HFFc6 (cell line): ENCODE results near the gene CUX1. TPM values are rescaled to one million over a fixed set of nuclear protein-coding genes. Genes with fewer than 3 reads are reported as not detected.
"Not testable (repeated sequence)": the region's sequence is repeated elsewhere in the genome, so short reads cannot be mapped to it uniquely, and the experiment has no call there.

Source experiments
- DNase-seq: peaks from one replicate; pipeline ENCODE4 v3.0.0-alpha.2; 2018
- H3K27ac Mint-ChIP-seq: 2 replicates; pipeline ENCODE4 v1.8.0; 2020; ENCODE audit warnings: mild to moderate bottlenecking, mixed read lengths
- H3K27me3 Mint-ChIP-seq: 2 replicates; pipeline ENCODE4 v1.8.0; 2021; ENCODE audit warnings: mild to moderate bottlenecking, moderate library complexity, mixed read lengths; ENCODE audit not compliant: insufficient read depth
- H3K36me3 Mint-ChIP-seq: 2 replicates; pipeline ENCODE4 v1.8.0; 2021; ENCODE audit warnings: low read depth, mixed read lengths
- H3K4me1 Mint-ChIP-seq: 2 replicates; pipeline ENCODE4 v1.8.0; 2020; ENCODE audit warnings: low read depth, mixed read lengths
- H3K4me3 Mint-ChIP-seq: 2 replicates; pipeline ENCODE4 v1.8.0; 2020; ENCODE audit warnings: mild to moderate bottlenecking, moderate library complexity, mixed read lengths
- H3K9me3 Mint-ChIP-seq: 2 replicates; pipeline ENCODE4 v1.8.0; 2020; ENCODE audit warnings: mild to moderate bottlenecking, mixed read lengths
- total RNA-seq, 6 experiments: library from RNA; stranded (reverse); fragmentation: NEBNext Ultra II Directional; extraction: Animal tissue kit (Norgen Biotek cat#: 25700); gene quantifications; 2 replicates in 1 of 6; 3 replicates in 5 of 6; pipeline ENCODE4 v1.2.3, GENCODE V29; 2021
- TF ChIP-seq, protein P1 (sequence below): fragments of 200-600 bp; sonication (generic); IDR thresholded peaks from 2 replicates; pipeline ENCODE4 v1.5.0; 2021; ENCODE audit warnings: antibody characterized with exemption, mild to moderate bottlenecking

The CUX1 gene
- total RNA-seq, 6 experiments from 2014 or later, result 46.9 to 64.2 (median 51.6) TPM

DNA sequence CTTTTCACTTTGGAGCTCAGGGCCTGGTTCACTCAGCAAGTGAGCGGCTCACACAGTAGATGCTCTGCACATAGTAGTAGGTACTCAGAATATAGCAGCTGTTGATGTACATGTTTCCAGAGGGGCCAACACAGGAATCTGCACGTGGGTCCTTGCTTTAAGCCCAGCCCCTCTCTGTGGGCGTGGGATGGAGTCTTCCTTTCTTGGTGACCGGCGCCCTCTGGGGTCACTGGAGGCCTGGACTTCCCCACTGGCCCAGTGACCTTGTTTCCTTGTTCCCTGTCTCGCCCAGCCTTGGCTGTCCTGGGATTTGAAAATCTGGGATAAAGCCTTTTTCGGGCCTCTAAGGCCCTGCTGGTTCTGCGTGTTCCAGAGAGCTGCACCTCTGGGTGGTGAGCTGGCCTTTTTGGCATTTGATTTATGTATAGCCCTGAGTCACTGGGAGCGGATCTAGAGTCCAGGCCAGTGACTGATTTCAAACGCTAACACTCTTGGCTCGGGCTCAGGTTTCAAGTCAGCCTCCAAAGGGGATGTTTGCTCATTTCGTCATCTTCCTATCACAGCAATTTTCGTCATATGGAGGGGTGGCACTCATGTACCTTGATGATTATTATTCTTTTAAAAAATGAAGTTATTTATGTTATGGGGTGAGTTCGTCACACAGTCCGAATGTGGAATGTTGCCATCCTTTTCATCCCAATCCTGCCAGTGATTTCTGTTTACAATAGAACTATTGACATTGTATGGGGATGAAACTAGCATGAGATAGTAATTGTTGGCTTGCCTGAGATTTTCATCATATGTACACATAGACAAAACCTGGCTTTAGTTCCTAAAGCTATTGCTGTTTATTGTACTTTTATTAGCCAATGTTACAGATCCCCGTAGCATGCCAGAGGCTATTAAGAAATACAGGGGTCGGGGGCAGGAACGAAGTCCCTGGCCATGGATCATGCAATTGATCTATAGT lies 65.5 kb downstream of the CUX1 start:
- peak overlapping the region; percentile 85 for H3K4me3 Mint-ChIP-seq
- TF ChIP-seq, protein P1, sequence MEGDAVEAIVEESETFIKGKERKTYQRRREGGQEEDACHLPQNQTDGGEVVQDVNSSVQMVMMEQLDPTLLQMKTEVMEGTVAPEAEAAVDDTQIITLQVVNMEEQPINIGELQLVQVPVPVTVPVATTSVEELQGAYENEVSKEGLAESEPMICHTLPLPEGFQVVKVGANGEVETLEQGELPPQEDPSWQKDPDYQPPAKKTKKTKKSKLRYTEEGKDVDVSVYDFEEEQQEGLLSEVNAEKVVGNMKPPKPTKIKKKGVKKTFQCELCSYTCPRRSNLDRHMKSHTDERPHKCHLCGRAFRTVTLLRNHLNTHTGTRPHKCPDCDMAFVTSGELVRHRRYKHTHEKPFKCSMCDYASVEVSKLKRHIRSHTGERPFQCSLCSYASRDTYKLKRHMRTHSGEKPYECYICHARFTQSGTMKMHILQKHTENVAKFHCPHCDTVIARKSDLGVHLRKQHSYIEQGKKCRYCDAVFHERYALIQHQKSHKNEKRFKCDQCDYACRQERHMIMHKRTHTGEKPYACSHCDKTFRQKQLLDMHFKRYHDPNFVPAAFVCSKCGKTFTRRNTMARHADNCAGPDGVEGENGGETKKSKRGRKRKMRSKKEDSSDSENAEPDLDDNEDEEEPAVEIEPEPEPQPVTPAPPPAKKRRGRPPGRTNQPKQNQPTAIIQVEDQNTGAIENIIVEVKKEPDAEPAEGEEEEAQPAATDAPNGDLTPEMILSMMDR, result peak; percentile 25
- peaks cover 6% of the 10 kb centered on the region for H3K27me3 Mint-ChIP-seq
- peak; percentile 100 for DNase-seq
- peak overlapping the region; percentile 100 for H3K27ac Mint-ChIP-seq
- H3K9me3 Mint-ChIP-seq, result 0 out of 2 replicates have a peak, but pooled peaks cover 3% of the 10 kb centered on the region
- H3K4me1 Mint-ChIP-seq, result peaks cover 58% of the 10 kb centered on the region
- peaks cover 4% of the 10 kb centered on the region; the same call in 1 of the 2 replicates for H3K36me3 Mint-ChIP-seq

- Mint-ChIP-seq H3K4me1 (peaks cover 66% of the 10 kb centered on the region), H3K4me3 (no peak overlapping the region), H3K9me3 (0 out of 2 replicates have a peak, but pooled peaks cover 3% of the 10 kb centered on the region), H3K27ac (peak overlapping the region; percentile 71), H3K27me3 (peaks cover 6% of the 10 kb centered on the region), H3K36me3 (peaks cover 10% of the 10 kb centered on the region)
- TF ChIP-seq, protein P1, result no peak
- no peak for DNase-seq
Observed at GRCh38 chr7:101884671-101885596, 67.5 kb downstream of the CUX1 start.

GRCh38 chr7:101885597-101885955 lies 68.2 kb downstream of the CUX1 start:
- H3K27ac Mint-ChIP-seq, result no peak overlapping the region
- H3K4me1 Mint-ChIP-seq, result peaks cover 62% of the 10 kb centered on the region
- TF ChIP-seq, protein P1, result no peak
- peaks cover 10% of the 10 kb centered on the region for H3K36me3 Mint-ChIP-seq
- no peak overlapping the region for H3K4me3 Mint-ChIP-seq
- 0 out of 2 replicates have a peak, but pooled peaks cover 3% of the 10 kb centered on the region for H3K9me3 Mint-ChIP-seq
- DNase-seq, result no peak
- peaks cover 6% of the 10 kb centered on the region for H3K27me3 Mint-ChIP-seq

- Mint-ChIP-seq H3K27ac (0 out of 2 replicates have a peak overlapping the region, but pooled peaks have one; percentile 30), H3K4me1 (peaks cover 61% of the 10 kb centered on the region), H3K36me3 (peaks cover 10% of the 10 kb centered on the region; the same call in 1 of the 2 replicates)
- H3K9me3 Mint-ChIP-seq, DNase-seq, H3K27me3 Mint-ChIP-seq, H3K4me3 Mint-ChIP-seq: not testable (repeated sequence)
Observed at GRCh38 chr7:101887352-101887751, 69.9 kb downstream of the CUX1 start.

- H3K36me3 Mint-ChIP-seq, result peaks cover 10% of the 10 kb centered on the region; the same call in 1 of the 2 replicates
- not testable (repeated sequence) for H3K27me3 Mint-ChIP-seq, H3K4me3 Mint-ChIP-seq, H3K27ac Mint-ChIP-seq, DNase-seq, H3K9me3 Mint-ChIP-seq
- peaks cover 62% of the 10 kb centered on the region for H3K4me1 Mint-ChIP-seq
Observed at GRCh38 chr7:101888564-101888963, 71.1 kb downstream of the CUX1 start.
